CD4-positive, alpha-beta T cell treated with Interleukin-10 for 1 hour (primary cell): ENCODE data around the gene RAX.

Source experiments
- DNase-seq: peaks from one replicate; pipeline ENCODE4 v3.0.0-alpha.2; 2020

The RAX gene

DNA sequence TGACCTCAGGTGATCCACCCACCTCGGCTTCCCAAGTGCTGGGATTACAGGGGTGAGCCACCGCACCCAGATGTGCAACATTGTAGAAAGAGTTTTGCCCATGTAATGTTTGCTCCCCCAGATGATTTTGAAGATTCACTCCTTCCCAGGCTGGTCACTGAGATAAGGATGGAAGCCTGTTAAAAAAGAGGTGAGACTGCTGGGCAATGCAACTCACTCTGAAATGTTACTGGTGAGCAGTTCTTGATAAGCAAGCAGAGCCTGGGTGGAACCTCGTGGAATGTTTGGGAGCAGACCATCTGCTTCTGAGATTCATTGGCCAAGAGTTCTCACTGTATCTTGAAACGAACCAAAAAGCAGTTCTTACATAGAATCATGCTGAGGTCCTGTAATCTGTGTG lies 33.6 kb downstream of the RAX start:
- DNase-seq, result no peak

DNA sequence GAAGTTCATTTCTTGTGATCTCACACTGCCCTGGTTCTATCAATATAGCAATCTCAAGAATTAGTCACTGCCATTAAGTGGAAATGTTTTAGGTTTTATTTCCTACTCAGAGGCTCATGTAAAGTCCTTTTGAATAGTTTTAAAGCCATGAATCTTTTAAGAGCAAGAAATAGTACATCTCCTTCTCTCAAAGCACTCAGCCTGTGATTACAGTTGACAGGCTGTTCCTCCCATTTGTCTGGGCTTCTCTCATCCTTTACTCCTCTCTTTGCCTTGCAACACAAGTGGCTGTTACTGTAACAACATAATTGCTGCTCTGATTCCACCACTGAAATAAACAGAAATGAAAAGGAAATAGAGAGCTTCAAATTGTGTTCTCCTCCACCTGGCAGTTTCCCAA lies 34.9 kb downstream of the RAX start:
- no peak for DNase-seq

DNA sequence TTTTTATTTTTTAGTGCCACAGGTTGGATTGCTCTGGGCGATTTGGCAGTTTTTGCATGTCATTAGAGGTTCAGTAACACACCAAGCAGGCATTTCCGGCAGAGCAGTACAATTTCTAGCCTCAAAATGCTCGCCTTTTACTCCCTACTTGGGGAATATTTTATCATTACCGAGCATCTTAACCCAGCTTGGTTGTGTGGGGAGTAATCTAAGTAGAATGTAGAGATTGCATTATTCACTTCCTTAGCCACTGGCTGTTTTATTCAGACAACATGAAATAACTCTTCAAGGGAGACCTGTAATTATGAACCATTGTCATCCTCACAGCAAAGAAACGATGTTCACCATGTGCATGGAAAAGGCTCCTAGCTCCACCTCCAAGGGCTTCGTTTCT lies 40.2 kb downstream of the RAX start:
- no peak for DNase-seq

DNA sequence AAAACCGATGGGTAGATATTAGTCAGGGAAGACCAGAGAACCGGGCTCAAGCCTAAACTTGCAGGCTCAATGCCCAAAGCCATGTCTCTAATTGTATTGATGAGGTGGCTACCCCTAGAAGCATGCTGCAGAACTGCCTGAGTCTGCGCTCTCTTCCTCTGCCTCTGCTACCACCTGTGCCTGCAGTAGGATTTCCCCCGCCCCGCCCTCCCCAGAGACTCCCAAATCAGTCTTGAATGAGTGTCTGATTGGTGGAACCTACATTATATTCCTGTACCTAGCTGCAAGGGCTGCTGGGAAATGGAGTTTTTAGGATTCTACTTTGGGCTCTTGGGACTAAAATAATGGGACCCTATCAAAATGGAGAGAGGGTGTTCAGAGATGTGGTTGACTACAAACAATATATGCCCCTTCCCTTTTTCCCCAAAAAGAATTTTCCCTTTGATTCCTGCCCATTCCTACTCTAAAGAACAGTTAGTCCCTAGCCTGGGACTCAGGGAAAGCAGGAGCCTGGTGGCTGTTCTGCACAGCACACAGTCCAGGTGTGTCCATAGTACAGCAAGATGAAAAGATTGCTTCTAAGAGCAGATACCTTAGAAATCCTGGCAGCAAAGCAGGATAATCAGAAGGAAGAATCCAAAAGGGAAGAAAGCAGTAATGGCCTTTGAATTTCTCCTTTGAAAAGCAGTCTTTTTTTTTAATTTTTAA lies 40.8 kb downstream of the RAX start:
- DNase-seq, result no peak

DNA sequence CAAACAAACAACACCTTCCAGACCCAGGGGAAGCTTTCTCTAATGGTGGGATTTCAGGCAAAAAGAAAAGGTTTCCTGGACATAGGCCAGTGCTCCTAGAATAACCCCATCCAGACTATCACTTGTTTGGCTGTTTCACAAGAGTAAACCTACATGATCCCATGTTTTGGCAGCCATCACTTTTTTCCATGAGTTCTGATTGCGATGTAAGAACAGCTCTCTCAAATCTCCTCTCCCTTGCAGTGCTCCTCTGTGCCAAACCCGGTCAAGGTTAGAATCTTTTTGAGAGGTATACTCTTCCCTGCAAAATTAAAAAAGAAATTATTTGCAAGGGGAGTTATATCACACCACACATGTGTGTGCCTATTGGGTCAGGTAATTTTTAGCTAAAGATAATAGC lies 41.4 kb downstream of the RAX start:
- no peak for DNase-seq

DNA sequence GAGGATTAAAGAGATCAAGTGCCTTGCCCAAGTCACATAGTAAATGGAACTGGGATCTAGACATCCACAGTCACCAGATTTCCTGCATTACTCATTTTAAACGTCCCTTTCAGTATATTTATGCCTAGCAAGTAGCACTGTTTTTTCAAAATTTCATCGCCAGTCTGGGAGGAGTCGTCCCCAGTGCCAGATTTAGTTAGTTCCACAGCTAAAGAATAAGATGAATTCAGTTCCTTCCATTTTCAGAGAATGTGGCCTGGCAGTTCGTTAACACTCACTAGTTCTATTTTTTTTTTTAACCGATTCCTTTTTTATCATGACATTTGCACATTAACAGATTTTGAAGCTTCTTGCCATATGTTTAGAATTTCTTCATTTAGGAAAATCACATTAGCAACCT lies 42.1 kb downstream of the RAX start:
- no peak for DNase-seq

DNA sequence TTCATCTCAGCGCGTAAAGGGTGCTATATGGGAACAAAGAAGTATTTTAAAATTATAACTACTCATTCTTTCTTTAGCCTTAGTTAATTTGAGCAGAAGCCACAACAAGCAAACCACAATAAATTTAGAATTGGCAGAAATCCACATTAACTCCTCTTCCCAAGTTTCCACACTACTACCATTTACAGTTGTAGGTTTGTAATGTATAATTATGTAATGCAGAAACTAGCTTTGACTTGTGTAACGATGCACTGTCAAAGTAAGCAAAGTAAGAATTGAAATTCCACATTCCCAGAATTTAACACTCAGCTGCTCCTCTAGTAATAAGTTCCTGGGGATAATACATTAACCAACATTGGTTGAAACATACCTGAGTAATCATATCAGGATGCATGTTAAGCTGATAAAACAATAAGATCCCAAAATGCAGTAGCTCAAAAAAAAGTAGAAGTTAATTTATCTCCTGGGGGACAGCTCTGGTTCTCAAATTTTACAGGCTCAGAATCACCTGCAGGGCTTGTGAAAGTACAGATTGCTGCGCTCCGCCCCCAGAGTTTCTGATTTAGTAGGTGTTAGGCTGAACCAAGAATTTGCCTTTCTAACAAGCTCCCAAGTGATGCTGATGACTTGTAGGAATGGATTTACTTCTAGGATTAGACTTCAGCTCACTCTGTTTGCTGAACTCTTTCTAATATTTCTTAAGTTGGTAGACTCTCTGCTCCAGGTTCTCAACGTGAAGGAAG lies 43.4 kb downstream of the RAX start:
- DNase-seq, result no peak

DNA sequence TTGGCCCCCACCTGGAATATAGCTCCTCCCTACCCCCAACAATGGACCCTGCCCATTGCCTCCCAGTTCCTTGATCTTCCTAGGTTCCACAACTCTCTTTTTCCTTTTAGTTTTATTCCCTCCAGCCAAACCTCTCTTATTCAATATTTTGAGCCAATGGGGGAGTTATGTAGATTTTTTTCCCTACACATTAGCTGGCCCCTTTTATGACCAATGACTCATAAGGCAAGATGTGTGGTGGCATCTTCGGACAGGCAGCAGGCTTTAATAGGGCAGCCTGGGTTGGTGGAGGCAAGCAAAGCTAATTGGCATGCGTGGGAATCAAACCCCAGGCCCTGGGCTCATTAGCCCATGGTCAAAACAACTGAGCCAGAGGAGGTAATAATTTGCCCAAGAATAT lies 44.1 kb downstream of the RAX start:
- DNase-seq, result no peak

DNA sequence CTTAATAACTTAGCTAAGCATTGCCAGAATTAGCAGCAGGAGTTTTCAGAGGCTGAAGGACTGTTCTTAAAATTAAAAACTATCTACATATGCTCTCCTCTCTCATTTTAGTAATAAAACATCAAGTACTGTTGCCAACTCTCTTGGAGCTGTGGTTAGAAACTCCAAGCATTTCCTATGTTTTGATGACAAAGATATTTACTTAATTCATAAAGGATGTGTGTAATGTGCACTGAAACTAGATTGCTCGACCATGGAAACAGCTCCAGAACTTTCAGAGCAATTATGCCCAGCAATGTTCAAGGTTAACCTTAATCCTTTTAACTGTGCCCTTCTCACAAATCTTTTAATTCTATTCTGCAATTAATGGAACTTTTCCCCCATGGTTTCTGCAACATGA lies 44.9 kb downstream of the RAX start:
- no peak for DNase-seq

DNA sequence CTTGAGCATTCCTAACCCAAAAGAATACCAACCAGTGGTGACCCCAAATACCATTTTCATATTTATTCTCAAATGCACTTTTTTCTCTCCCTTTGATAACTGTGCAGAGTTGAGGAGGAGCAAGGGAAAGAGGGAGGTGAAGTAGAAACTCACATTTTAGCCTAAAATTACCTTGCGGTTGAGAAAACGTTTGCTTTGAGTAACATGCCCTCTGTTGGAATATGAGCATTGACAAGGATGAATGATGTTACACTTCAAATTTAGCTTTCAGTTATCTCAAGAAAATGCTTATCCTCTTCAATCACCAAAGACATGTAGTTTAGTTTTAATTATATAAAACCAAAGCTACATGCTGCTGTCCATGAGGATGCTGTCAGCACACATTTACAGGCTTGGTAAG lies 50.9 kb downstream of the RAX start:
- no peak for DNase-seq

DNA sequence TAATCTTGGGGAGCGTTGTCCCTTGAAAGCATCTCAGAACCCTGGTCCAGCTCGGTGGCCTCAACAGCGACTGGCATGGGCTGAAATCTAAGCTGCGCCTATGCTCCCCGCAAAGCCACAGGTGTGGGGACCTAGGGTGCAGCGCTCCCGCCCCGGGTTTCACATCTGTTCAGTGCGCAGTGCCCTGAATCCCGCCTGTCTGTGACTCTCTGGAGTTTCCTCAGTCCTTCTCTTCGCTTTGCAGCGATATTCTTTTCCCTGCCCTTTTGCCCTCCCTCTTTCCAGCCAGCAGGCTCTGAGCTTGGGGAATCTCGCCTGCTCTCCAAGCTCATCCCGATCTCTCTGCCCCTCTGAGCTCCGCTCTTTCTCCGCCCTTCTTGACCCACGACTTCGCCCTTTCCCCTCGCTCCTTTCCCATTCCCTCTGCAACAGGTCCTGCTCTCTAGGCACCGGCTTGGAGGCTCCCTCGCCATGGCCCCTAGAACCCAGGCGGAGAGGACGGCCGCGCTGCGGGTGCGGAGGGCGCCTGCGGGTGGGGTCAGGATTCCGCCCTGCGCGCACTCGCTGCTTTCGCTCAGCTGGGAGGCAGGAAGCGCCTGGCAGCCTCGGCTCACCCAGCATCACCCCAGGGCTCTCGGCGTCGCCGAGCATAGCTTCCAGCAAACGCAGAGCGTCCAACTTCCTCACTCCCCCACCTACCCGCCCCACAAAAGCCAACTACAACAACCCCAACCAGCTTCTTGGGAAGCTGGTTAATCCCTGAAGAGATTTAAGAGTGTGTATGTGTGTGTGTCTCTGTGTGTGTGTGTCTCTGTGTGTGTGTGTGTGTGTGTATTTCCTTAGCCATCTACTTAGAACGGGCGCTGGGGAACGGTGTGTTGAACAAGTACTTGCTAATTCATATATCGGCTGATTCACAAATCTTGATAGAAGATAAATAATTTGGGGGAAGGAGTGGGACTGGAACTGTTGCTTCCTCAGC lies 52.2 kb downstream of the RAX start:
- no peak for DNase-seq

DNA sequence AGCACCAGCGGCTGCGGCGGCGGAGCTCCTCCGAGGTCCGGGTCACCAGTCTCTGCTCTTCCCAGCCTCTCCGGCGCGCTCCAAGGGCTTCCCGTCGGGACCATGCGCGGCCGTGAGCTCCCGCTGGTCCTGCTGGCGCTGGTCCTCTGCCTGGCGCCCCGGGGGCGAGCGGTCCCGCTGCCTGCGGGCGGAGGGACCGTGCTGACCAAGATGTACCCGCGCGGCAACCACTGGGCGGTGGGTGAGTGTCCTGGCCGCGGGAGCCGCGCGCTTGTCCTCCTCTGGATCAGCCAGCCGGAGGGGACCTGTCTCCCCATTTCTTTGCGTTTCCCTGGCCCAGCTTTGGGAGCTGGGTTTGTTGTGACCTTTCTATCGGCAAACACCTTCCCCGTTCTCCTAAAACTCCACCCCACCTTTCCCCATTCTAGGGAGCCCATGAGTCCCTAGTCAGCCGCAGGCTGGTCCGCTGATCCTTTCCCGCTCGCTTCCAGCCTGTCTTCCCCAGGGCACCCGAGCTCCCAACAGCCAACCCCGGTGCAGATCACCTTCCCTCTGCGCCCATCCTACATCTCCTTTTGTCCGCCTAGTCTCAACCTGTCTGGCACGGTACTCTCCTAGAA lies 53.0 kb downstream of the RAX start:
- DNase-seq, result no peak

DNA sequence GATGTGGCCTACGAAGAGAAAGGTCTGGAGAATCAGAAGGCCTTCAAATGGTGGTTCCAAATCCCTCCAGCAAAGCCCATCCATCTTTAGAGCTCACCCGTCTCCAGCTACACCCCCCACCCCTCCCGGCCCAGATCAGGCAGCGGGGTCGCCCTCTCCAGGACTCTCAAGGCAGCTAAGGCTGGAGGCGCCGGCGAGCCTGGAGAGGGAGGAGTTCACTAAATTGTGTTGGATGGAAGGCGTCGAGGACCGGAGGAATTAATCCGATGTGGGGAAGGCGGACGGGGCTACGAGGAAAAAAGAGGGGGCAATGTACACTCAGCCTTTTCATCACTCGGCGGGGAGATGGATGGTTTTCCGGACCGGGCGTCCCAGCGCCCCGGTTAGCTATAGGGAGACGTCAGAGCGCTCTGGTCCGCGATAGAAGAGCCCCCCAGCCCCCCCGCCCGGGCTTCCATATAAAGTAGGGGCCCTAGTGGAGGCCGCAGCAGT lies 53.5 kb downstream of the RAX start, which contains the start of gene GRP:
Gene GRP, plus strand, starts transcription at position 487 of the 492 bp plus-strand sequence. CDS start 108 bp downstream, outside the sequence.
- no peak for DNase-seq

DNA sequence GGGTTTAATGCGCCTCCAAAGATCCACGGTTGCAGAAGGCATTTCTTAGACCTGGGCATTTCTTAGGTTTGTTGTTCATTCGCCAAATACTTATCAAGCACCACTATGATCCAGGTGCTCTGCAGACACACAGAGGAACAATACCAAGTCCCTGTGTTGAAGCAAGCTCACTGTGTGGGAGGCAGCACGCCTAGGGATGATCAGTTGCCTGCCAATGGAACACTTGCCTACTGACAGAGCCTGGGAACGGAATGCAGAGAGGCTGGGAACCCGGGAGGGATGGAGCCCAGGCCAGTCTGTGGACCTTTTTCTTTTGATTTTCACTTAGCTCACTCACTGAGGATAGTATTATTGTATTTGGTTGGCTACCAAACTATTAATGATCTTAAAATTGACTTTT lies 55.2 kb downstream of the RAX start:
- no peak for DNase-seq
